Natural killer cell treated with Interleukin-12 subunit alpha and Interleukin-12 subunit beta and Interleukin-15 and Interleukin-18, amount 100 ng/mL, for 72 hours (primary cell): ENCODE data around the gene KHSRP. TPM values are rescaled to one million over a fixed set of nuclear protein-coding genes. Genes with fewer than 3 reads are reported as not detected.

ENCODE experiments used
- ATAC-seq, 2 donors: fragments of 150-1000 bp; cut with Tn5 transposase in 1 of 2; sonication (Bioruptor Pico), chemical (Tn5 transposase) in 1 of 2; 2 replicates each; pipeline ENCODE4 v1.10.0; 2021
- DNase-seq: peaks from one replicate; pipeline ENCODE4 v3.0.0; 2022; ENCODE audit warnings: low spot score
- H3K27ac Mint-ChIP-seq, 2 donors: 1 replicate in 1 of 2; 2 replicates in 1 of 2; pipeline ENCODE4 v1.8.0; 2022; ENCODE audit warnings: mixed read lengths in 2 of 2, mild to moderate bottlenecking in 1 of 2, moderate library complexity in 1 of 2
- H3K27me3 Mint-ChIP-seq, 2 donors: 1 replicate in 1 of 2; 2 replicates in 1 of 2; pipeline ENCODE4 v1.8.0; 2022; ENCODE audit warnings: mixed read lengths in 2 of 2
- H3K36me3 Mint-ChIP-seq: one replicate; pipeline ENCODE4 v1.8.0; 2022; ENCODE audit warnings: mixed read lengths
- H3K4me1 Mint-ChIP-seq, 2 donors: 1 replicate in 1 of 2; 2 replicates in 1 of 2; pipeline ENCODE4 v1.8.0; 2022; ENCODE audit warnings: low read depth in 2 of 2, mixed read lengths in 2 of 2, mild to moderate bottlenecking in 1 of 2
- H3K4me3 Mint-ChIP-seq: one replicate; pipeline ENCODE4 v1.8.0; 2022; ENCODE audit warnings: mixed read lengths
- H3K9me3 Mint-ChIP-seq: 2 replicates; pipeline ENCODE4 v1.8.0; 2022; ENCODE audit warnings: mixed read lengths
- total RNA-seq, 2 donors: library from RNA; stranded (reverse); gene quantifications; one replicate each; pipeline ENCODE4 v1.2.3, GENCODE V29; 2022

Gene KHSRP
- total RNA-seq, 2 donors from 2014 or later, result 260 to 386 TPM

GRCh38 chr19:6378041-6378440 lies 46.6 kb downstream of the KHSRP start:
- DNase-seq (no peak), ATAC-seq (no peak)
- Mint-ChIP-seq H3K27me3 (no peaks in the 10 kb centered on the region), H3K9me3 (no peaks in the 10 kb centered on the region), H3K27ac (no peak overlapping the region), H3K36me3 (peaks cover 5% of the 10 kb centered on the region), H3K4me1 (peaks cover 5 to 6% of the 10 kb centered on the region in 2 donors), H3K4me3 (no peak overlapping the region)

- Mint-ChIP-seq H3K4me1 (peaks cover 10 to 11% of the 10 kb centered on the region in 2 donors), H3K27me3 (no peaks in the 10 kb centered on the region), H3K27ac (no peak overlapping the region), H3K9me3 (no peaks in the 10 kb centered on the region), H3K36me3 (peaks cover 5% of the 10 kb centered on the region), H3K4me3 (no peak overlapping the region)
- no peak for ATAC-seq
- DNase-seq, result no peak
Measured at GRCh38 chr19:6376512-6377190, 48.0 kb downstream of the KHSRP start.

- peaks cover 10 to 11% of the 10 kb centered on the region in 2 donors for H3K4me1 Mint-ChIP-seq
- DNase-seq, result no peak
- no peak for ATAC-seq
- no peak within 1 kb of the TSS for H3K4me3 Mint-ChIP-seq
- H3K27me3 Mint-ChIP-seq, result no peaks in the 10 kb centered on the region
- H3K9me3 Mint-ChIP-seq, result no peaks in the 10 kb centered on the region
- H3K27ac Mint-ChIP-seq, result no peak within 1 kb of the TSS
- peaks cover 5% of the 10 kb centered on the region for H3K36me3 Mint-ChIP-seq
Measured at GRCh38 chr19:6375411-6376010, 49.1 kb downstream of the KHSRP start, which contains the start of gene PSPN. TSS of gene PSPN (minus strand) at chr19:6375933. CDS start at chr19:6375849, 84 bp downstream.

GRCh38 chr19:6374711-6375410 lies 49.8 kb downstream of the KHSRP start:
- H3K36me3 Mint-ChIP-seq, result peaks cover 3% of the 10 kb centered on the region
- no peaks in the 10 kb centered on the region for H3K9me3 Mint-ChIP-seq
- no peak overlapping the region for H3K27ac Mint-ChIP-seq
- DNase-seq, result no peak
- no peaks in the 10 kb centered on the region for H3K27me3 Mint-ChIP-seq
- no peak for ATAC-seq
- peaks cover 11 to 12% of the 10 kb centered on the region in 2 donors for H3K4me1 Mint-ChIP-seq
- H3K4me3 Mint-ChIP-seq, result no peak overlapping the region

GRCh38 chr19:6374161-6374709 lies 50.4 kb downstream of the KHSRP start:
- DNase-seq (no peak), ATAC-seq (no peak)
- H3K4me3 Mint-ChIP-seq, result no peak overlapping the region
- H3K36me3 Mint-ChIP-seq, result peaks cover 4% of the 10 kb centered on the region
- H3K27ac Mint-ChIP-seq, result peak overlapping the region in 1 of 2 donors; percentile 65
- H3K9me3 Mint-ChIP-seq, result no peaks in the 10 kb centered on the region
- H3K27me3 Mint-ChIP-seq, result no peaks in the 10 kb centered on the region
- peaks cover 16 to 18% of the 10 kb centered on the region in 2 donors for H3K4me1 Mint-ChIP-seq

GRCh38 chr19:6373813-6374108 lies 50.9 kb downstream of the KHSRP start:
- Mint-ChIP-seq H3K36me3 (peaks cover 4% of the 10 kb centered on the region), H3K4me1 (peaks cover 17 to 19% of the 10 kb centered on the region in 2 donors), H3K9me3 (no peaks in the 10 kb centered on the region), H3K27ac (peak overlapping the region; percentile 65 to 82), H3K4me3 (peak overlapping the region; percentile 75), H3K27me3 (no peaks in the 10 kb centered on the region)
- ATAC-seq (no peak), DNase-seq (no peak)

GRCh38 chr19:6373096-6373812 lies 51.4 kb downstream of the KHSRP start:
- Mint-ChIP-seq H3K27me3 (no peaks in the 10 kb centered on the region), H3K27ac (peak overlapping the region; percentile 65 to 82), H3K4me1 (peaks cover 17 to 19% of the 10 kb centered on the region in 2 donors), H3K9me3 (no peaks in the 10 kb centered on the region), H3K4me3 (peak overlapping the region; percentile 75), H3K36me3 (peaks cover 4% of the 10 kb centered on the region)
- DNase-seq (peak; percentile 99), ATAC-seq (peak; percentile 86 to 89)

- Mint-ChIP-seq H3K36me3 (peaks cover 4% of the 10 kb centered on the region), H3K4me1 (peaks cover 17 to 19% of the 10 kb centered on the region in 2 donors), H3K27ac (peak within 1 kb of the TSS; percentile 65 to 82), H3K9me3 (no peaks in the 10 kb centered on the region), H3K4me3 (peak within 1 kb of the TSS; percentile 75), H3K27me3 (no peaks in the 10 kb centered on the region)
- DNase-seq, result peak; percentile 98
- ATAC-seq, result peak; percentile 87 to 89
Measured at GRCh38 chr19:6372594-6373095, 52.0 kb downstream of the KHSRP start, which contains the start of gene ALKBH7. TSS of gene ALKBH7 (plus strand) at chr19:6372794. CDS start at chr19:6372821, 27 bp downstream.

- Mint-ChIP-seq H3K4me1 (peaks cover 13 to 17% of the 10 kb centered on the region in 2 donors), H3K4me3 (no peak overlapping the region), H3K27ac (no peak overlapping the region), H3K36me3 (peaks cover under 1% of the 10 kb centered on the region), H3K9me3 (no peaks in the 10 kb centered on the region), H3K27me3 (no peaks in the 10 kb centered on the region)
- ATAC-seq (no peak), DNase-seq (no peak)
Measured at GRCh38 chr19:6364353-6364752, 60.3 kb downstream of the KHSRP start.

Other genes starting within 250 kb of the KHSRP start
- 100 to 1,000 TPM in 1 of 2 donors, 10 to 100 TPM in 1; 44.7 to 104 TPM for gene MLLT1, start 144.8 kb downstream of the KHSRP start, total RNA-seq
- gene ACER1, start 91.2 kb downstream of the KHSRP start, total RNA-seq, result not detected
- gene CLPP, start 63.3 kb downstream of the KHSRP start, total RNA-seq, result 100 to 1,000 TPM; 115 to 146 TPM
- gene ALKBH7, start 52.0 kb downstream of the KHSRP start, total RNA-seq, result 10 to 100 TPM; 29.2 to 31.3 TPM
- 1 to 10 TPM; 1.8 to 1.9 TPM for gene PSPN, start 48.9 kb downstream of the KHSRP start, total RNA-seq
- 10 to 100 TPM; 71.1 to 72.6 TPM for gene GTF2F1, start 31.6 kb downstream of the KHSRP start, total RNA-seq
- not detected for gene SLC25A41, start 9.0 kb upstream of the KHSRP start, total RNA-seq
- 10 to 100 TPM in 1 of 2 donors, 1 to 10 TPM in 1; 5.4 to 10.5 TPM for gene SLC25A23, start 35.0 kb upstream of the KHSRP start, total RNA-seq
- not detected for gene CRB3, start 39.5 kb upstream of the KHSRP start, total RNA-seq
- gene DENND1C, start 57.0 kb upstream of the KHSRP start, total RNA-seq, result 100 to 1,000 TPM in 1 of 2 donors, 10 to 100 TPM in 1; 73.6 to 131 TPM
- gene TUBB4A, start 77.5 kb upstream of the KHSRP start, total RNA-seq, result 1 to 10 TPM; 1.4 to 3.2 TPM
- 1 to 10 TPM; 3.4 to 3.8 TPM for gene TNFSF9, start 106.2 kb upstream of the KHSRP start, total RNA-seq
- gene CD70, start 166.3 kb upstream of the KHSRP start, total RNA-seq, result 10 to 100 TPM; 10.6 to 26.1 TPM
- gene TNFSF14, start 245.3 kb upstream of the KHSRP start, total RNA-seq, result 10 to 100 TPM in 1 of 2 donors, 1 to 10 TPM in 1; 4.5 to 11.3 TPM